ENCODE results near the gene CHRM3. TPM values are rescaled to one million over a fixed set of nuclear protein-coding genes. Genes with fewer than 3 reads are reported as not detected.

The CHRM3 gene
- total RNA-seq, 4 donors from 2014 or later, result 48.8 to 177 (median 116) TPM

DNA sequence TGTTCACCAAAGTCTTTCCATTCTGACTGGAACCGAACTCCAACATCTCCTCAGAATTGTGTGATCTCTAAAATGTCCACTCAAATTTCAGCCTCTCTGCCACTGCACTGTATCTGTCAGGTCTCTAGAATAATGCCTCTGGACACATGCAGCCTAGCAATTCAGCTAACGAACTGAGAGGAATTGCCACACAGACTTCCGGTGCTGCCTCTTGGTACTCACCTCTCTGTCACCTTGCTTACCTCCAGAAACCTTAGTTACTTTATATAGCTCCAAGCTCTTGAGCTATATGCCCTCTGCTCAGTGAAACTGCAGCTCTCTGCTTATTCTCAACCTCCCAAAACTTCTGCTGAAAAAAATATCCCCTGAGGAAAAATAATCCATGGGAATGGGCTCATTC is 2.7 kb upstream of the CHRM3 start:
- no peaks in the 10 kb centered on the region for H3K9me3 ChIP-seq
- H3K4me3 ChIP-seq, result no peak overlapping the region
- no peak for TF ChIP-seq EP300 (IDR thresholded peaks at IDR 0.05)
- peaks cover 8% of the 10 kb centered on the region for H3K27me3 ChIP-seq
- peaks cover 0 to 18% (median 0%) of the 10 kb centered on the region in 3 donors for H3K4me1 ChIP-seq
- ATAC-seq, result no peak
- 93 to 100% methylated on average over 1 to 2 of the region's 3 CpGs for WGBS, 2 donors (ENCODE audit: low coverage in 1 of 2)
- H3K36me3 ChIP-seq, result no peaks in the 10 kb centered on the region
- no peak overlapping the region for H3K27ac ChIP-seq

DNA sequence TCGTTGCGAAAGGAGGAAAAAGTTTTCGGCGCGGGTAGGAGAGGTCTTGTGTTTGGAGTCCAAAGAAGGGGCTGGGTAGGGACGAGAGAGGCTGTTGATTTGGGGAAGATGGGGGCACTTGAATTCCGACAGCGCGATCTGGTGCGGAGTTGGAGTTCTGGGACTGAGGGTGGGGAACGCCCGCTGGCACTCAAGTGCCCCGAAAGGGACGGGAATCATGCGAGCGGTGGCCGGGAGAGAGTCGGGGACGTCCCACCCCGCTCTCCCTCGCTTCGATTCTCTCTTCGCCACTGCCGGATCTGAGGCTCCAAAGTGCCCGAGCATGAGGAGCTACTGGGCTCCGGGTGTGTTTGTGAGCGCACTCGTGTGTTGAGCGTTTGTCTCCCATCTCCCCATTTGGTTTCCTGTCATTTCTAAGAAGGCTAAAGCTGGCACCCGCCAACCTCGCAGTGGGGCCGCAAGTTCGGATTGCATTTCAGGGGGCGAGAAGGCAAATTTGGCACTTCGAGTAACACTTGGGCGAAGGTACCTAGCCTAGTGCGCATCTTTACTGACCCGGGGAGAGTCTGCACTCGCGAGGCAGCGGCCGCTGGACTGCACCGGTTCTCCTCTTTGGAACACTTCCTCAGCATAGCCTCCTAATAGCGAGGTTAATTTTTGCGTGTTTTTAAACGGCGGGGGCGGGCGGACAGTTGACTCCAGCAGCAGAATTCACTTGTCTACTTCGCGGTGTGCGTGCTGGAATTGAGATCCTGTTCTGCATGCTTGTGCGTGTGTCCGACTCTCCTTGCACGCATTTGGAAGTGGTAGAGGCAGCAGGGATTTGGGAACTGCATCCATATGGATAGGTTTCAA is 1.2 kb downstream of the CHRM3 start:
- no peak for ATAC-seq
- peak overlapping the region; percentile 74 to 93 (median 92) for H3K27ac ChIP-seq

DNA sequence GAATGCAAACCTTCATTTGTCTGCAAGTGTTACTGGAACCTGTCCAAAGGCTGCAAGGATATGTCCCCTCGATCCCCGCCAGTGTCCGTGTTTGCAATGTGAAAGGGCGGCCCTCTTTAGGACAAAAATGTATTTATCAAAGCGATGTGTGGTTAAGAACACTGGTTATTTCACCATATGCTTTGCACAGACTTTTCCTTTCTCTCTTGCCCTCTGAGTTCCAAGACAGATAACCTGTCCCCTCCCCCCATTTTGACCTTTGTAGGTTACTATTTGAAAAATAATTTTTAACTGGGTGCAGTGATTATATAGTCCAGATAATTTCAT is 1.8 kb downstream of the CHRM3 start:
- ATAC-seq, result no peak
- TF ChIP-seq, protein P1, sequence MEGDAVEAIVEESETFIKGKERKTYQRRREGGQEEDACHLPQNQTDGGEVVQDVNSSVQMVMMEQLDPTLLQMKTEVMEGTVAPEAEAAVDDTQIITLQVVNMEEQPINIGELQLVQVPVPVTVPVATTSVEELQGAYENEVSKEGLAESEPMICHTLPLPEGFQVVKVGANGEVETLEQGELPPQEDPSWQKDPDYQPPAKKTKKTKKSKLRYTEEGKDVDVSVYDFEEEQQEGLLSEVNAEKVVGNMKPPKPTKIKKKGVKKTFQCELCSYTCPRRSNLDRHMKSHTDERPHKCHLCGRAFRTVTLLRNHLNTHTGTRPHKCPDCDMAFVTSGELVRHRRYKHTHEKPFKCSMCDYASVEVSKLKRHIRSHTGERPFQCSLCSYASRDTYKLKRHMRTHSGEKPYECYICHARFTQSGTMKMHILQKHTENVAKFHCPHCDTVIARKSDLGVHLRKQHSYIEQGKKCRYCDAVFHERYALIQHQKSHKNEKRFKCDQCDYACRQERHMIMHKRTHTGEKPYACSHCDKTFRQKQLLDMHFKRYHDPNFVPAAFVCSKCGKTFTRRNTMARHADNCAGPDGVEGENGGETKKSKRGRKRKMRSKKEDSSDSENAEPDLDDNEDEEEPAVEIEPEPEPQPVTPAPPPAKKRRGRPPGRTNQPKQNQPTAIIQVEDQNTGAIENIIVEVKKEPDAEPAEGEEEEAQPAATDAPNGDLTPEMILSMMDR (IDR thresholded peaks at IDR 0.05), result no peak
- TF ChIP-seq POLR2AphosphoS5 (IDR thresholded peaks at IDR 0.05) (no peak), POLR2A (IDR thresholded peaks at IDR 0.05) (no peak), EP300 (IDR thresholded peaks at IDR 0.05) (no peak)
- WGBS, 2 donors (ENCODE audit: low coverage in 1 of 2), result 3 to 14% methylated on average over 5 of the region's 5 CpGs
- Histone ChIP-seq H3K36me3 (no peaks in the 10 kb centered on the region), H3K4me1 (peaks cover 0 to 46% (median 3%) of the 10 kb centered on the region in 3 donors), H3K27me3 (peaks cover 8% of the 10 kb centered on the region), H3K9me3 (no peaks in the 10 kb centered on the region), H3K4me3 (peak overlapping the region; percentile 63 to 77), H3K27ac (peak overlapping the region in 3 of 4 donors; percentile 91 to 93 (median 92))

More for the DNA sequence above, 1.2 kb downstream of the CHRM3 start:
- peak overlapping the region; percentile 63 to 77 for H3K4me3 ChIP-seq
- peaks cover 0 to 41% (median under 1%) of the 10 kb centered on the region in 3 donors for H3K4me1 ChIP-seq
- WGBS, 2 donors (ENCODE audit: low coverage in 1 of 2), result 0 to 1% methylated on average over 14 to 28 of the region's 55 CpGs
- H3K9me3 ChIP-seq, result no peaks in the 10 kb centered on the region
- peaks cover 8% of the 10 kb centered on the region for H3K27me3 ChIP-seq
- TF ChIP-seq POLR2A (IDR thresholded peaks at IDR 0.05) (no peak), POLR2AphosphoS5 (IDR thresholded peaks at IDR 0.05) (no peak), EP300 (IDR thresholded peaks at IDR 0.05) (no peak)
- TF ChIP-seq, protein P1 (IDR thresholded peaks at IDR 0.05), result no peak
- no peaks in the 10 kb centered on the region for H3K36me3 ChIP-seq

DNA sequence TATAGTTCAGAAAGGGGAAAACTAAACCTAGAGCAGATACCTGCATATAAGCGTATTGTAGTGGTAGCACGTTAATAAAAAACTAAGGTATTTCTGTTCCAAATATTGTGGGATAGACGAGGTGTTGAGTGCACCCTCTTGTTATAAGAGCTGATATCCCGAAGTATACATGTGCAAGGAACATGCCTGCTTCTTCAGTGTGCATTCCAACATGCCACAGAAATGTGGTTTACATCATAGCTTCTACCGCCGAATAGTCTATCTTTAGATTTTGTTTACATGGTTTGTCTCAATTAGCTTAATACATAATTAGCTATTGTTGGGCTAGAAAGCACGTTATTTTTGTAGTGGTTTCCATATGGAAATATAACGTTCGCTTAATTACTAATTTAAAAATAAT is 2.2 kb downstream of the CHRM3 start:
- H3K9me3 ChIP-seq, result no peaks in the 10 kb centered on the region
- TF ChIP-seq, protein P1 (IDR thresholded peaks at IDR 0.05), result no peak
- TF ChIP-seq POLR2AphosphoS5 (IDR thresholded peaks at IDR 0.05), result peak; percentile 12
- no peak for TF ChIP-seq EP300 (IDR thresholded peaks at IDR 0.05)
- no peak for TF ChIP-seq POLR2A (IDR thresholded peaks at IDR 0.05)
- 21 to 35% methylated on average over 8 to 9 of the region's 9 CpGs for WGBS, 2 donors (ENCODE audit: low coverage in 1 of 2)
- H3K27ac ChIP-seq, result peak overlapping the region in 3 of 4 donors; percentile 41 to 93 (median 92)
- peaks cover 0 to 51% (median 3%) of the 10 kb centered on the region in 3 donors for H3K4me1 ChIP-seq
- no peaks in the 10 kb centered on the region for H3K36me3 ChIP-seq
- peak overlapping the region; percentile 63 to 77 for H3K4me3 ChIP-seq
- ATAC-seq, result no peak
- peaks cover 8% of the 10 kb centered on the region for H3K27me3 ChIP-seq

DNA sequence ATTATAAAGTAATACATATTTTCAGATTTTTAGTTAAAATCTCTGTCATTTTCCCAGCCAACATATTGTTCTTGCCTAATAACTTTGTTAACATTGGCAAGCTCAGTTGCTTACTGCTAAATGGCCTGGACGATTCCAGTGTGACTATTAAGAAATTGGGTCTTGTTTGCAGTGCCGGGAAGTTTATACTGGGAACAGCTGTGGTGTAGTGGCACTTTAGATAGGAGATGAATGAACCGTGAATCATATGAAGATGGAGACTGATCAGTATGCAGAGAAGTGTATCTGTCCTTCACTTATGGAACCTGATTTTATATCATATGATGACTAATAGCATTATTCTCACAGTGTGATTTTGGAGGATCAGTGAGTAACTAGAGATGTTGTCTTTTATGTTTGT is 3.3 kb downstream of the CHRM3 start:
- H3K27ac ChIP-seq, result peak overlapping the region in 3 of 4 donors; percentile 38 to 93 (median 92)
- WGBS, 2 donors (ENCODE audit: low coverage in 1 of 2), result 13 to 27% methylated on average over 3 of the region's 3 CpGs

More for the DNA sequence above, 3.3 kb downstream of the CHRM3 start:
- ATAC-seq, result no peak
- Histone ChIP-seq H3K4me1 (peaks cover 0 to 58% (median 8%) of the 10 kb centered on the region in 3 donors), H3K4me3 (peak overlapping the region; percentile 63 to 77), H3K9me3 (no peaks in the 10 kb centered on the region), H3K36me3 (no peaks in the 10 kb centered on the region), H3K27me3 (peaks cover 8% of the 10 kb centered on the region)
- TF ChIP-seq EP300 (IDR thresholded peaks at IDR 0.05) (no peak), POLR2AphosphoS5 (IDR thresholded peaks at IDR 0.05) (peak; percentile 79)

All from gastroesophageal sphincter (tissue), 4 donors.